MM.1S (cell line): ENCODE results near the gene PRPF19.

Source experiments
- EZH2 ChIP-seq: fragments of 300-600 bp; sonication (generic); optimal IDR thresholded peaks from 2 replicates; pipeline ENCODE3; 2017; ENCODE audit warnings: low read depth, mild to moderate bottlenecking, antibody characterized with exemption, low read length, mixed read lengths
- EZH2phosphoT487 ChIP-seq: fragments of 300-600 bp; sonication (generic); IDR thresholded peaks from 2 replicates; pipeline ENCODE4 v1.6.1; 2018; ENCODE audit warnings: antibody characterized with exemption, low read length
- TF ChIP-seq, protein P1 (sequence below): fragments of 300-600 bp; sonication (generic); IDR thresholded peaks from 2 replicates; pipeline ENCODE4 v1.5.1; 2016; ENCODE audit warnings: antibody characterized with exemption, low read length, mixed read lengths

GRCh38 chr11:60947700-60948099 lies 41.3 kb upstream of the PRPF19 start:
- TF ChIP-seq EZH2 (no peak), EZH2phosphoT487 (no peak)
- TF ChIP-seq, protein P1, sequence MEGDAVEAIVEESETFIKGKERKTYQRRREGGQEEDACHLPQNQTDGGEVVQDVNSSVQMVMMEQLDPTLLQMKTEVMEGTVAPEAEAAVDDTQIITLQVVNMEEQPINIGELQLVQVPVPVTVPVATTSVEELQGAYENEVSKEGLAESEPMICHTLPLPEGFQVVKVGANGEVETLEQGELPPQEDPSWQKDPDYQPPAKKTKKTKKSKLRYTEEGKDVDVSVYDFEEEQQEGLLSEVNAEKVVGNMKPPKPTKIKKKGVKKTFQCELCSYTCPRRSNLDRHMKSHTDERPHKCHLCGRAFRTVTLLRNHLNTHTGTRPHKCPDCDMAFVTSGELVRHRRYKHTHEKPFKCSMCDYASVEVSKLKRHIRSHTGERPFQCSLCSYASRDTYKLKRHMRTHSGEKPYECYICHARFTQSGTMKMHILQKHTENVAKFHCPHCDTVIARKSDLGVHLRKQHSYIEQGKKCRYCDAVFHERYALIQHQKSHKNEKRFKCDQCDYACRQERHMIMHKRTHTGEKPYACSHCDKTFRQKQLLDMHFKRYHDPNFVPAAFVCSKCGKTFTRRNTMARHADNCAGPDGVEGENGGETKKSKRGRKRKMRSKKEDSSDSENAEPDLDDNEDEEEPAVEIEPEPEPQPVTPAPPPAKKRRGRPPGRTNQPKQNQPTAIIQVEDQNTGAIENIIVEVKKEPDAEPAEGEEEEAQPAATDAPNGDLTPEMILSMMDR, result no peak
